Measurements from ENCODE around the gene GORASP2.

The GORASP2 gene

DNA sequence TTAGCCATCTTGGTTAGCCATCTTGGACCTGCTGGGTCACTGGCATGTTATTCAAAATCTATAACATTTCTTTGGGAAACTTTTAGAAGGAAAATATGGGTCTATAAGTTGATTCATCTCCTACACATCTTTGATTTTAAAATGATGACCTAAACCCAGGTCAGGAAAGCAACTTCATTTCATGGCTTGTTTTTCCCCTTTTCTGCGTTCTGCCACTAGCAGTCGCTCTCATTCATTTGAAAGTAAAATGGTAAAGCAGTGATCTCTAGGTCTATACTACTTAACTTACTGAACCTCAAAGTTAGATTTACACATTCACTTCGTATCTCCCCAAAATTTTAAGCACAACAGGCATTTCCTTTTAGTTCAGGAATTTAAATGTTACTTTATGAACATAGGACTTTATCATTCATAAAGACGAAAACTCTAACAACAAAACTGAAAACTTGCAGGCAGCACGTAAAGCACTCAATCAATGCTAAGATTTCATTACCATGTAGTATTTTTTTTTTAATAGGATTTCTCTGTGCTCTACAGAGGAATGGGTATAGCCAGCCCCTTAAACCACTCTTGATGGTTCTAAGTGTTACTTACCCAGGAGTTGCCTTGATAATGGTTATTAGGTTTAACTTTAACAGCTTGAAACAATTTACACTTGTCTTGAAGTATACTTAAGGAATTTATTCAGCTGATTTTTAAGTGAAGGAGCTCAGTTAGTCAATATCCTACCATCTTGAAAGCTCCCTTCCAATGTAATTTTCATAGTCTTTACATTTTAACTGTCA lies 62.5 kb downstream of the GORASP2 start:
- Histone ChIP-seq H3K9ac (ENCODE audit: low read length in 5 of 5) (no peak overlapping the region), H3K4me3 (ENCODE audit: low read depth in 1 of 5, low read length in 5 of 5) (no peak overlapping the region), H3K27ac (ENCODE audit: low read depth, low read length) (no peak overlapping the region), H3K9me3 (ENCODE audit: control insufficient read depth in 5 of 5, low read length in 5 of 5) (no peaks in the 10 kb centered on the region), H3K4me1 (ENCODE audit: control insufficient read depth in 5 of 5, insufficient read depth in 5 of 5, low read length in 5 of 5) (no peaks in the 10 kb centered on the region), H3K36me3 (ENCODE audit: control insufficient read depth in 5 of 5, insufficient read depth in 5 of 5, low read length in 5 of 5) (peaks cover 20 to 37% (median 28%) of the 10 kb centered on the region in 5 donors), H3K27me3 (ENCODE audit: control insufficient read depth in 5 of 5, insufficient read depth in 4 of 5, low read length in 5 of 5) (no peaks in the 10 kb centered on the region)

- H3K27ac ChIP-seq (ENCODE audit: low read depth, low read length): no peak overlapping the region
- peaks cover 29 to 46% (median 34%) of the 10 kb centered on the region in 5 donors for H3K36me3 ChIP-seq (ENCODE audit: control insufficient read depth in 5 of 5, insufficient read depth in 5 of 5, low read length in 5 of 5)
- H3K4me1 ChIP-seq (ENCODE audit: control insufficient read depth in 5 of 5, insufficient read depth in 5 of 5, low read length in 5 of 5): no peaks in the 10 kb centered on the region
- H3K9me3 ChIP-seq (ENCODE audit: control insufficient read depth in 5 of 5, low read length in 5 of 5): no peaks in the 10 kb centered on the region
- H3K27me3 ChIP-seq (ENCODE audit: control insufficient read depth in 5 of 5, insufficient read depth in 4 of 5, low read length in 5 of 5): no peaks in the 10 kb centered on the region
- H3K4me3 ChIP-seq (ENCODE audit: low read depth in 1 of 5, low read length in 5 of 5): no peak overlapping the region
- H3K9ac ChIP-seq (ENCODE audit: low read length in 5 of 5): no peak overlapping the region
Observed at GRCh38 chr2:170996316-170996715, 67.3 kb downstream of the GORASP2 start.

GRCh38 chr2:170997893-170998597 lies 69.0 kb downstream of the GORASP2 start:
- no peaks in the 10 kb centered on the region for H3K27me3 ChIP-seq (ENCODE audit: control insufficient read depth in 5 of 5, insufficient read depth in 4 of 5, low read length in 5 of 5)

DNA sequence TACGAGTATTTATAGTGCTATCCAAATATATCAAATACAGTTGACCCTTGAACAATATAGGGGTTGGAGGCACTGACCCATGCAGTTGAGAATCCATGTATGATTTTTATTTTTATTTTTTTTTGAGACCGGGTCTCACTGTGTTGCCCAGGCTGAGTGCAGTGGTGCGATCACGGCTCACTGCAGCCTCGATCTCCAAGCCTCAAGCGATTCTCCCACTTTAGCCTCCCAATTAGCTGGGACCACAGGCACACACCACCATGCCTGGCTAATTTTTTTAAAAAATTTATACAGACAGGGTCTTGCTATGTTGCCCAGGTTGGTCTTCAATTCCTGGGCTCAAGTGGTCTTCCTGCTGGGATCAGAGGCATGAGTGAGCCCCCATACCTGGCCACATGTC lies 70.6 kb downstream of the GORASP2 start:
- Histone ChIP-seq H3K36me3 (ENCODE audit: control insufficient read depth in 5 of 5, insufficient read depth in 5 of 5, low read length in 5 of 5) (peaks cover 16 to 39% (median 20%) of the 10 kb centered on the region in 5 donors), H3K9ac (ENCODE audit: low read length in 5 of 5) (no peak overlapping the region), H3K27ac (ENCODE audit: low read depth, low read length) (no peak overlapping the region), H3K4me1 (ENCODE audit: control insufficient read depth in 5 of 5, insufficient read depth in 5 of 5, low read length in 5 of 5) (no peaks in the 10 kb centered on the region), H3K27me3 (ENCODE audit: control insufficient read depth in 5 of 5, insufficient read depth in 4 of 5, low read length in 5 of 5) (no peaks in the 10 kb centered on the region), H3K4me3 (ENCODE audit: low read depth in 1 of 5, low read length in 5 of 5) (no peak overlapping the region), H3K9me3 (ENCODE audit: control insufficient read depth in 5 of 5, low read length in 5 of 5) (no peaks in the 10 kb centered on the region)

More at GRCh38 chr2:170997893-170998597, 69.0 kb downstream of the GORASP2 start:
- H3K9ac ChIP-seq (ENCODE audit: low read length in 5 of 5): no peak overlapping the region
- H3K36me3 ChIP-seq (ENCODE audit: control insufficient read depth in 5 of 5, insufficient read depth in 5 of 5, low read length in 5 of 5): peaks cover 17 to 39% (median 31%) of the 10 kb centered on the region in 5 donors
- no peaks in the 10 kb centered on the region for H3K9me3 ChIP-seq (ENCODE audit: control insufficient read depth in 5 of 5, low read length in 5 of 5)
- no peak overlapping the region for H3K4me3 ChIP-seq (ENCODE audit: low read depth in 1 of 5, low read length in 5 of 5)
- H3K27ac ChIP-seq (ENCODE audit: low read depth, low read length): no peak overlapping the region
- H3K4me1 ChIP-seq (ENCODE audit: control insufficient read depth in 5 of 5, insufficient read depth in 5 of 5, low read length in 5 of 5): no peaks in the 10 kb centered on the region

DNA sequence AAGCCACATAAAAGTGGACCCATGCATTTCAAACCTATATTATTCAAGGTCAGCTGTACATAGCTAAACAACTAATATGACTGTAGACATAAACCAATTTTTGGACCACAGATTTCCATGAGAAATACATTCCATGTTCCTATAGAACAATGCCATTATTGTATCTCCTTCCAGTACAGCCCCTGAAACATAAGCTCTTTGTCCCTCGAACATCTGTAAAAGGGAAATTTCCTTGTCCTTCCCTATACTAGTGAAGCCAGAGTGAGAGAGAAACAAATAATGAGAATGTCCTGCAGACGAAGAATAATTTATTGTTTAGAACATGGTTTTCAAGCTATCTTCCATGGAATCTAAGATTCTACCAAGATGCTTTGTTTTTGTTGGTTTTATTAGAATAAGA lies 75.3 kb downstream of the GORASP2 start:
- Histone ChIP-seq H3K4me3 (ENCODE audit: low read depth in 1 of 5, low read length in 5 of 5) (no peak overlapping the region), H3K27me3 (ENCODE audit: control insufficient read depth in 5 of 5, insufficient read depth in 4 of 5, low read length in 5 of 5) (no peaks in the 10 kb centered on the region), H3K36me3 (ENCODE audit: control insufficient read depth in 5 of 5, insufficient read depth in 5 of 5, low read length in 5 of 5) (peaks cover 24 to 50% (median 29%) of the 10 kb centered on the region in 5 donors), H3K4me1 (ENCODE audit: control insufficient read depth in 5 of 5, insufficient read depth in 5 of 5, low read length in 5 of 5) (no peaks in the 10 kb centered on the region), H3K9ac (ENCODE audit: low read length in 5 of 5) (no peak overlapping the region), H3K9me3 (ENCODE audit: control insufficient read depth in 5 of 5, low read length in 5 of 5) (no peaks in the 10 kb centered on the region), H3K27ac (ENCODE audit: low read depth, low read length) (no peak overlapping the region)

DNA sequence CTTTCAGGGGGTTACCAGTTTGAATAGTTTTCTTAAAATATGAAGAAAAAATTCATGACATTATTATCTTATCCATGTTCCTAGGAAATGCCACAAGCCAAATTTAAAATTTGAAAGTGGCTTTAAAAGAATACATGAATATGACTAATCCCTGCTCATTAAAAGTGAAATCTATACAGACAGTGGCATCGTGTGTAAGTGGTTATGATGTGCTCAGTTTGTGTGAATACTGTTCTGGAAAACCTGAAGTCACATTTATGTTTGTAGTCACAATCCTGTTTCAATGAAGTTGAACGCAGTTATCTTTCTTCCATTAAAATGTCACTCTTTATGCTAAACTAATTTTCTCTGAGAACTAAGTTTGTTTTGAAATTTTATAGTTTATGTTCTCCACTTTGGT lies 75.8 kb downstream of the GORASP2 start:
- no peaks in the 10 kb centered on the region for H3K27me3 ChIP-seq (ENCODE audit: control insufficient read depth in 5 of 5, insufficient read depth in 4 of 5, low read length in 5 of 5)
- no peak overlapping the region for H3K4me3 ChIP-seq (ENCODE audit: low read depth in 1 of 5, low read length in 5 of 5)
- H3K9ac ChIP-seq (ENCODE audit: low read length in 5 of 5): no peak overlapping the region
- peaks cover 23 to 55% (median 31%) of the 10 kb centered on the region in 5 donors for H3K36me3 ChIP-seq (ENCODE audit: control insufficient read depth in 5 of 5, insufficient read depth in 5 of 5, low read length in 5 of 5)
- H3K4me1 ChIP-seq (ENCODE audit: control insufficient read depth in 5 of 5, insufficient read depth in 5 of 5, low read length in 5 of 5): no peaks in the 10 kb centered on the region
- H3K27ac ChIP-seq (ENCODE audit: low read depth, low read length): no peak overlapping the region
- H3K9me3 ChIP-seq (ENCODE audit: control insufficient read depth in 5 of 5, low read length in 5 of 5): no peaks in the 10 kb centered on the region

GRCh38 chr2:171008550-171009205 lies 79.6 kb downstream of the GORASP2 start:
- Histone ChIP-seq H3K9me3 (ENCODE audit: control insufficient read depth in 5 of 5, low read length in 5 of 5) (no peaks in the 10 kb centered on the region), H3K4me3 (ENCODE audit: low read depth in 1 of 5, low read length in 5 of 5) (no peak overlapping the region), H3K27me3 (ENCODE audit: control insufficient read depth in 5 of 5, insufficient read depth in 4 of 5, low read length in 5 of 5) (no peaks in the 10 kb centered on the region), H3K36me3 (ENCODE audit: control insufficient read depth in 5 of 5, insufficient read depth in 5 of 5, low read length in 5 of 5) (peaks cover 27 to 54% (median 33%) of the 10 kb centered on the region in 5 donors), H3K9ac (ENCODE audit: low read length in 5 of 5) (no peak overlapping the region), H3K4me1 (ENCODE audit: control insufficient read depth in 5 of 5, insufficient read depth in 5 of 5, low read length in 5 of 5) (no peaks in the 10 kb centered on the region), H3K27ac (ENCODE audit: low read depth, low read length) (no peak overlapping the region)

DNA sequence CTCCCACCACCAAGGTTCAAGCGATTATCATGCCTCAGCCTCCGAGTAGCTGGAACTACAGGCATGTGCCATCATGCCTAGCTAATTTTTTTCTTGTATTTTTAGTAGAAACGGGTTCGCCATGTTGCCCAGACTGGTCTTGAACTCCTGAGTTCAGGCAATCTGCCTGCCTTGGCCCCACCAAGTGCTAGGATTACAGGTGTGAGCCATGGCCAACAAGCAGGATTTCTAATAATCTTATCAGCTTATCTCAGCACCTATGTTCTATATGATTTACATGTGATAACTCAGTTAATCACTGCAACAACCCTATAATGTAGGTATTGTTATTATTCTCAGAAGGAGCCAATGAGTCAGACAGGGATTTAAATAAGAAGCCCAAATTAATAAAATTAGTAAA lies 80.3 kb downstream of the GORASP2 start:
- H3K9me3 ChIP-seq (ENCODE audit: control insufficient read depth in 5 of 5, low read length in 5 of 5): no peaks in the 10 kb centered on the region
- H3K9ac ChIP-seq (ENCODE audit: low read length in 5 of 5): no peak overlapping the region
- H3K4me1 ChIP-seq (ENCODE audit: control insufficient read depth in 5 of 5, insufficient read depth in 5 of 5, low read length in 5 of 5): no peaks in the 10 kb centered on the region
- H3K36me3 ChIP-seq (ENCODE audit: control insufficient read depth in 5 of 5, insufficient read depth in 5 of 5, low read length in 5 of 5): peaks cover 27 to 59% (median 36%) of the 10 kb centered on the region in 5 donors
- H3K27me3 ChIP-seq (ENCODE audit: control insufficient read depth in 5 of 5, insufficient read depth in 4 of 5, low read length in 5 of 5): no peaks in the 10 kb centered on the region
- H3K4me3 ChIP-seq (ENCODE audit: low read depth in 1 of 5, low read length in 5 of 5): no peak overlapping the region
- no peak overlapping the region for H3K27ac ChIP-seq (ENCODE audit: low read depth, low read length)

DNA sequence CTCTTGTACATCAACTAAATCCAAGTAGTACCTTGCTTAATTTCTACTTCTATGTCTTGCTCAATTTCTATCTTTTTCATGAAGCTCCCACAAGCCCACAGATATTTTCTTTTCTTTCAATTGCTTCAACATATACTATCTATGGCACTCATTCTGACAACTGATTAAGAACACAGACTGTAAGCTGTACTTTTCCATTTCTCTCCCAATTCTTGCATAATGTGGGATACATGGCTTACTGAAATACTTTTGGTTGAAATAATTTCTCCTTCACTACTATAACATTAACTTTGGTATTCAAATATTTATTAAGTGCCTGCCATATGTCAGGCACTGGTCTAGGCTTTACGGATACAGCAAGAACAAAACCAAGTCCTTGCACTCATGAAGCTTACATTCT lies 84.8 kb downstream of the GORASP2 start:
- H3K27ac ChIP-seq (ENCODE audit: low read depth, low read length): no peak overlapping the region
- H3K9me3 ChIP-seq (ENCODE audit: control insufficient read depth in 5 of 5, low read length in 5 of 5): no peaks in the 10 kb centered on the region
- peaks cover 0 to 6% (median 3%) of the 10 kb centered on the region in 5 donors for H3K4me1 ChIP-seq (ENCODE audit: control insufficient read depth in 5 of 5, insufficient read depth in 5 of 5, low read length in 5 of 5)
- H3K9ac ChIP-seq (ENCODE audit: low read length in 5 of 5): no peak overlapping the region
- H3K4me3 ChIP-seq (ENCODE audit: low read depth in 1 of 5, low read length in 5 of 5): no peak overlapping the region
- no peaks in the 10 kb centered on the region for H3K27me3 ChIP-seq (ENCODE audit: control insufficient read depth in 5 of 5, insufficient read depth in 4 of 5, low read length in 5 of 5)
- peaks cover 17 to 35% (median 20%) of the 10 kb centered on the region in 5 donors for H3K36me3 ChIP-seq (ENCODE audit: control insufficient read depth in 5 of 5, insufficient read depth in 5 of 5, low read length in 5 of 5)

- no peaks in the 10 kb centered on the region for H3K27me3 ChIP-seq (ENCODE audit: control insufficient read depth in 5 of 5, insufficient read depth in 4 of 5, low read length in 5 of 5)
- H3K9ac ChIP-seq (ENCODE audit: low read length in 5 of 5): no peak overlapping the region
- no peak overlapping the region for H3K4me3 ChIP-seq (ENCODE audit: low read depth in 1 of 5, low read length in 5 of 5)
- peaks cover 0 to 10% (median 3%) of the 10 kb centered on the region in 5 donors for H3K4me1 ChIP-seq (ENCODE audit: control insufficient read depth in 5 of 5, insufficient read depth in 5 of 5, low read length in 5 of 5)
- H3K27ac ChIP-seq (ENCODE audit: low read depth, low read length): no peak overlapping the region
- H3K36me3 ChIP-seq (ENCODE audit: control insufficient read depth in 5 of 5, insufficient read depth in 5 of 5, low read length in 5 of 5): peaks cover 5 to 16% (median 12%) of the 10 kb centered on the region in 5 donors
- no peaks in the 10 kb centered on the region for H3K9me3 ChIP-seq (ENCODE audit: control insufficient read depth in 5 of 5, low read length in 5 of 5)
Observed at GRCh38 chr2:171016125-171016524, 87.1 kb downstream of the GORASP2 start.

Measured in subcutaneous abdominal adipose tissue (tissue), 5 donors.